ENCODE measurements around the gene OTULIN.

DNA sequence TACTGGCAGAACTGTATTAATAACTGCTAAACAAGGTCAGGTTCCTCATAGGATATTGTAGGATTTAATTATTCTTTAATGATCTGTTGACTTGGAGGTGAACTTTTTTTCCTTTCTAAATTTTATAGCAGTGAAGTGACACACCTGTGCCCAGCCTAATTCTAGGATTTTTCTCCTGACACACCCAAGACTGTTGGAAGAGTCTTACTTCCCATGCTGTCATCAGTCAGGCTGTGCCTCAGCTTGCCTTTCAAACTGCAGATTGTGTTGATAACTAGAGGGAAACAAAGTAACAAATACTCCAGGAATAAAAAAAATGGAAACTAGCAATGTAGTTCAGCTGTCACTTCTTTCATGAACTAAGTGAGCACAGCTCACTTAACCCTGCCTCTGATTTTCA is 22.0 kb downstream of the OTULIN start:
- TF ChIP-seq, protein P1, sequence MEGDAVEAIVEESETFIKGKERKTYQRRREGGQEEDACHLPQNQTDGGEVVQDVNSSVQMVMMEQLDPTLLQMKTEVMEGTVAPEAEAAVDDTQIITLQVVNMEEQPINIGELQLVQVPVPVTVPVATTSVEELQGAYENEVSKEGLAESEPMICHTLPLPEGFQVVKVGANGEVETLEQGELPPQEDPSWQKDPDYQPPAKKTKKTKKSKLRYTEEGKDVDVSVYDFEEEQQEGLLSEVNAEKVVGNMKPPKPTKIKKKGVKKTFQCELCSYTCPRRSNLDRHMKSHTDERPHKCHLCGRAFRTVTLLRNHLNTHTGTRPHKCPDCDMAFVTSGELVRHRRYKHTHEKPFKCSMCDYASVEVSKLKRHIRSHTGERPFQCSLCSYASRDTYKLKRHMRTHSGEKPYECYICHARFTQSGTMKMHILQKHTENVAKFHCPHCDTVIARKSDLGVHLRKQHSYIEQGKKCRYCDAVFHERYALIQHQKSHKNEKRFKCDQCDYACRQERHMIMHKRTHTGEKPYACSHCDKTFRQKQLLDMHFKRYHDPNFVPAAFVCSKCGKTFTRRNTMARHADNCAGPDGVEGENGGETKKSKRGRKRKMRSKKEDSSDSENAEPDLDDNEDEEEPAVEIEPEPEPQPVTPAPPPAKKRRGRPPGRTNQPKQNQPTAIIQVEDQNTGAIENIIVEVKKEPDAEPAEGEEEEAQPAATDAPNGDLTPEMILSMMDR (IDR thresholded peaks at IDR 0.05), result no peak
- TF ChIP-seq POLR2A (IDR thresholded peaks at IDR 0.05) (no peak), POLR2AphosphoS5 (IDR thresholded peaks at IDR 0.05) (no peak)

Data from sigmoid colon (tissue), 4 donors.